Body of pancreas (tissue), 4 donors: Measurements from ENCODE around the gene APH1B. TPM values are rescaled to one million over a fixed set of nuclear protein-coding genes. Genes with fewer than 3 reads are reported as not detected.

ENCODE experiments used
- ATAC-seq: fragments of 150-250 bp; one replicate; pipeline ENCODE4 v1.9.1; 2016
- DNase-seq, 4 donors: peaks; one replicate each; pipeline ENCODE4 v3.0.0-alpha.2; 2019
- H3K27ac ChIP-seq, 4 donors: fragments of 200-600 bp; sonication (generic); 1 replicate in 3 of 4; 2 replicates in 1 of 4; pipeline versions ENCODE4 v1.5.1 to v1.6.1; 2016 to 2019; ENCODE audit warnings: mild to moderate bottlenecking in 1 of 4, mixed read lengths in 1 of 4, moderate library complexity in 1 of 4
- H3K27me3 ChIP-seq, 2 donors: fragments of 200-600 bp; sonication (generic); one replicate each; pipeline ENCODE4 v1.6.0; 2016; ENCODE audit warnings: mild to moderate bottlenecking in 1 of 2
- H3K36me3 ChIP-seq, 2 donors: fragments of 200-600 bp; sonication (generic); replicated peaks in 1 of 2; 2 replicates each; pipeline ENCODE4 v1.5.1; 2016; ENCODE audit warnings: low read depth in 2 of 2; ENCODE audit not compliant: insufficient read depth in 1 of 2
- H3K4me1 ChIP-seq: fragments of 200-600 bp; sonication (generic); one replicate; pipeline ENCODE4 v1.6.0; 2016
- H3K4me3 ChIP-seq, 2 donors: fragments of 200-600 bp; sonication (generic); 1 replicate in 1 of 2; 2 replicates in 1 of 2; pipeline ENCODE4 v1.5.1; 2016 to 2019
- H3K9me3 ChIP-seq, 3 donors: fragments of 200-600 bp; sonication (generic); 1 replicate in 2 of 3; 2 replicates in 1 of 3; pipeline ENCODE4 v1.5.1; 2016
- CTCF ChIP-seq, 7 experiments: fragments of 450-650 bp in 4 of 7; fragments of 200-600 bp in 3 of 7; sonication (generic) in 3 of 7; IDR thresholded peaks; one replicate each; pipeline ENCODE4 v1.5.1; 2016 to 2019; ENCODE audit warnings: antibody characterized with exemption in 7 of 7
- POLR2A ChIP-seq, 3 donors: fragments of 450-650 bp; IDR thresholded peaks; one replicate each; pipeline ENCODE4 v1.6.1; 2016; ENCODE audit warnings: antibody characterized with exemption in 3 of 3, mild to moderate bottlenecking in 2 of 3
- WGBS, 2 donors: methylation state at CpG; one replicate each; pipeline ENCODE4 v1.1.5; 2017; 5-methylcytosine and 5-hydroxymethylcytosine counted together
- intact Hi-C: fragments of 100-400 bp; cut with DNase I; formaldehyde crosslinking; loops from one replicate; pipeline ENCODE4 v1.15.1; 2023
- total RNA-seq, 2 donors: library from RNA; depleted of rRNA; stranded (reverse); fragments of >200 nt; gene quantifications; one replicate each; pipeline ENCODE4 v1.1.0, GENCODE V29; 2016

APH1B gene
- total RNA-seq, 2 donors from 2014 or later, result 6.9 to 12.7 TPM

DNA sequence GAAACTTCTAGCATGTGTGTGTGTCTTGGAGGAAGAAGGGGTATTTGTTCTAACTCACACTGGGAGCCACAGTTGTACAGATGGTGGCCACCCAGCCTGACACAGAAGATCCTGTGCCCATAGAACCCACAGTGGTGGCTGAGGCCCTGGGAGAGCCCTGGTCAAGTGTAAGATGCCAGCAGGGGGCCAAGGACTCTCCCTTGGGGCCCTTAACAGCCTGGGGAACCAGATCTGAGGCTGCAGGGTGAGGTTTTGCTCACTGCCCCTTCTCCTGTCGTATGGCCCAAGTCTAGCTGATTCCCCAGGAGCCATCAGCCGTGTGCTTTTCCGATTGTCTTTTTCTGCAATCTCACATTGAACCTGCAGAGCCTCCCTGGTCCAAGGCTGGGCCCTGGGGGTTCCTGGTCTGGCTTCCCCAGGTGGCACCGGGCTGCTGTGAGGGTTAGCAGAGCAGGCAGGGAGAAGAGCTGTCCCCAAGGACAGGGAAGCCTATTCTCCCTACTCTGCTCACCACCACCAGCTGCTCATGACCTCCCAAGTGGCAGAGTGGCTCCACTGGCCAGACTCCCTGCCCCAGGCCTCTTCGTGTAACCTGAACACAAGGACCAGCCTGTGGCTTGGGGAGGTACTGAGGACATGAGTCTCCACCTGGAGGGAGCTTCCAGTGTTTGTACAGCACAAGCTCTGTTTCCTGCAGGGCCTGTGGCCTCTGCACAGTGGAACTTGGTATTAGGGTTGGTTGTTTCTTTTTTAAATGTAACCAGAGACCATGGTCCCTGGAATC, 52.4 kb downstream of the APH1B start:
- Histone ChIP-seq H3K27me3 (no peaks in the 10 kb centered on the region), H3K27ac (no peak overlapping the region), H3K9me3 (no peaks in the 10 kb centered on the region), H3K4me1 (no peaks in the 10 kb centered on the region), H3K4me3 (no peak overlapping the region), H3K36me3 (no peaks in the 10 kb centered on the region)
- DNase-seq (no peak), ATAC-seq (no peak)
- intact Hi-C loops, result no loop called here
- TF ChIP-seq CTCF (IDR thresholded peaks at IDR 0.05) (no peak), POLR2A (IDR thresholded peaks at IDR 0.05) (no peak)
- WGBS, 2 donors, result 83 to 90% methylated on average over 5 of the region's 5 CpGs

DNA sequence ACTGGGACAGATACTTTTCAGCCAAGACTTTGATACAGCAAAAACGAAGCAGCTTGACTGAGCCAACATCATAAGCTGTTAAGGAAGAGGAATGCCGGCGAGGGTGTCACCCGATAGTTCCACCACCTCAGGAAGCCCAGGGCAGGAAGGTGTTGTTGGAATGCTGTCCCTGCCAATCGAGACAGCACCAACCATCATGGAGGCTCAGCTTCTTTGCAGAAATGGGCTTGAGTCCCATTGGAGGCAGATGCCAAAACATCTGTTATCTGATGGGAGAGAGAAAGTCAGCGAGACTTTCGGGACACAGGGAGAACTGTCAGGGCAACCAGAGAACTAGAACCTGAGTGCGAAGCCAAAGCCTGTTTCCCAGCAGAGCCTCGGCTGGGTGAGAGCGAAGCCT, 53.5 kb downstream of the APH1B start:
- Histone ChIP-seq H3K4me1 (no peaks in the 10 kb centered on the region), H3K36me3 (no peaks in the 10 kb centered on the region), H3K9me3 (no peaks in the 10 kb centered on the region), H3K27me3 (no peaks in the 10 kb centered on the region), H3K4me3 (no peak overlapping the region), H3K27ac (no peak overlapping the region)
- ATAC-seq, result no peak
- DNase-seq, result no peak
- no peak for TF ChIP-seq CTCF (IDR thresholded peaks at IDR 0.05)
- no peak for TF ChIP-seq POLR2A (IDR thresholded peaks at IDR 0.05)
- WGBS, 2 donors, result 80 to 90% methylated on average over 10 of the region's 10 CpGs
- intact Hi-C loops, result no loop called here

DNA sequence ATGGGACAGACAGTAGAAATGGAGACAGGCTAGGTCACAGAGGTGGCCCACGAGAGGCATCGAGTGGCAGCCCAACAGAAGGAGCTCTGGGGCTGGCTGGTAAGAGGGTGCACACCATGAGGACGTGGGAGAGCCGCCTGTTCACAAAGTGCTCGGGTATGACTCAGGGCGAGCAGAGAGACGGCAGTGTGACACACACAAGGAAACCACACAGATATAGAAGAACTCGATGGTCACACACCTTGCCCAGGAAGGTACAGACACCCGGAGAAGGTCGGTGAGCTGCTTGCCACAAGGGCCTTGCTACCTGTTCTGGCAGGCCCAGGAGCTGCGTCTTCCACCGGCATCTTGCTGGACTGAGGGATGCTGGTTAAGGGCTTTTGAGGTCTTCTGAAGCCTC, 54.1 kb downstream of the APH1B start:
- intact Hi-C loops, result no loop called here
- ATAC-seq, result no peak
- Histone ChIP-seq H3K27me3 (no peaks in the 10 kb centered on the region), H3K4me3 (no peak overlapping the region), H3K36me3 (no peaks in the 10 kb centered on the region), H3K9me3 (no peaks in the 10 kb centered on the region), H3K4me1 (no peaks in the 10 kb centered on the region), H3K27ac (no peak overlapping the region)
- TF ChIP-seq CTCF (IDR thresholded peaks at IDR 0.05) (no peak), POLR2A (IDR thresholded peaks at IDR 0.05) (no peak)
- 83 to 87% methylated on average over 12 of the region's 12 CpGs for WGBS, 2 donors
- no peak for DNase-seq

DNA sequence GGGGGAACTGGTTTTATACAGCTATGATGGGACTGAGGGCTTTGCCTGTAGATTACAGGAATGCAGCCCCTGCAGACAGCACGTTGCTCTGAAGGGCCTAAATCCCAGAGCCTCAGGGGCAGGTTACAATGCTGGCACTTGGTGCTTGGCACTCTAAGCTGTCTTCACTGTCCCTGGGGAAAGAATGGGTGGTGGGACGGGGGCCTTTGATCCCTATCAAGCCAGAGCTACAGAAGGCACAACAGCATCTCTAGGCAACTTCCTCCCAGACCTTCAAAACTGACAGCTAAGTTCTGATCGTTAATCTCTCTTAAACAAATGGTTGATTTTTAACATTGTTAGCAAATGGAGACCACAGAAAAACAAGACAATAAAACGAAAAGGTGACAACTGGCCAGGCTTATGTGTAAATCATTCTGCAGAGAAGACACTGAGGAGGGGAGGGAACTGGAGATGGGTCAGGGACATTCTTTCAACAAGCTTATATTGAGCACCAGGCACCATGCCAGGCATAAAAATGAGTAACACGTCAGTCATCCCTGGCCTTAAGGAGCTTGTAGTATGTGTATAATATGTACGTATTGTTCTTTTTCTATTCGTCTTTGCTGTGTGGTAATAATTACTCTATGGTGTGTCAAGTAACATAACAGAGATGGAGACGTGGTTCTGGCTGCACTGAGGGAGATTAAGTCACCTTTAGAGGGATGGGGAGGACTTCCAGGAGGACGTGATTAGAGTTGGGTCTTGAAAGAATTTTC, 55.1 kb downstream of the APH1B start:
- no peak for ATAC-seq
- DNase-seq, result no peak
- Histone ChIP-seq H3K36me3 (no peaks in the 10 kb centered on the region), H3K27ac (no peak overlapping the region), H3K9me3 (no peaks in the 10 kb centered on the region), H3K4me1 (no peaks in the 10 kb centered on the region), H3K27me3 (no peaks in the 10 kb centered on the region), H3K4me3 (no peak overlapping the region)
- 56 to 66% methylated on average over 9 of the region's 9 CpGs for WGBS, 2 donors
- TF ChIP-seq POLR2A (IDR thresholded peaks at IDR 0.05), result no peak
- no peak for TF ChIP-seq CTCF (IDR thresholded peaks at IDR 0.05)
- intact Hi-C loops, result no loop called here
